Peyer's patch (tissue), 4 donors: ENCODE data around the gene PAH. TPM values are rescaled to one million over a fixed set of nuclear protein-coding genes. Genes with fewer than 3 reads are reported as not detected.

ENCODE experiments used
- DNase-seq, 3 donors: peaks; one replicate each; pipeline ENCODE4 v3.0.0-alpha.2; 2017 to 2019
- H3K27ac ChIP-seq, 4 donors: fragments of 200-600 bp; sonication (generic); one replicate each; pipeline ENCODE4 v1.5.1; 2016 to 2019
- H3K27me3 ChIP-seq, 2 donors: fragments of 200-600 bp; sonication (generic); one replicate each; pipeline ENCODE4 v1.5.1; 2019
- H3K36me3 ChIP-seq, 3 donors: fragments of 200-600 bp; sonication (generic); one replicate each; pipeline ENCODE4 v1.5.1; 2016 to 2019
- H3K4me1 ChIP-seq, 4 donors: fragments of 200-600 bp; sonication (generic); one replicate each; pipeline ENCODE4 v1.5.1; 2016 to 2019
- H3K4me3 ChIP-seq, 4 donors: fragments of 200-600 bp; sonication (generic); 1 replicate in 3 of 4; 2 replicates in 1 of 4; pipeline ENCODE4 v1.5.1; 2016 to 2019; ENCODE audit warnings: mild to moderate bottlenecking in 1 of 4
- H3K9me3 ChIP-seq, 4 donors: fragments of 200-600 bp; sonication (generic); one replicate each; pipeline ENCODE4 v1.5.1; 2016 to 2019; ENCODE audit warnings: mild to moderate bottlenecking in 1 of 4
- POLR2A ChIP-seq, 2 donors: fragments of 450-650 bp; IDR thresholded peaks; one replicate each; pipeline ENCODE4 v1.5.1; 2017; ENCODE audit warnings: antibody characterized with exemption in 2 of 2, mild to moderate bottlenecking in 2 of 2, moderate library complexity in 2 of 2
- total RNA-seq, 4 donors: library from RNA; depleted of rRNA; stranded (reverse); fragments of >200 nt; gene quantifications; one replicate each; pipeline ENCODE4 v1.1.0, GENCODE V29; 2016
- TF ChIP-seq, protein P1 (sequence below), 6 experiments: fragments of 450-650 bp in 4 of 6; fragments of 200-600 bp in 2 of 6; sonication (generic) in 1 of 6; IDR thresholded peaks; one replicate each; pipeline ENCODE4 v1.5.1; 2017 to 2019; ENCODE audit warnings: antibody characterized with exemption in 6 of 6, mild to moderate bottlenecking in 3 of 6, moderate library complexity in 1 of 6

PAH gene
- total RNA-seq, 4 donors from 2014 or later, result not detected

- TF ChIP-seq, protein P1, sequence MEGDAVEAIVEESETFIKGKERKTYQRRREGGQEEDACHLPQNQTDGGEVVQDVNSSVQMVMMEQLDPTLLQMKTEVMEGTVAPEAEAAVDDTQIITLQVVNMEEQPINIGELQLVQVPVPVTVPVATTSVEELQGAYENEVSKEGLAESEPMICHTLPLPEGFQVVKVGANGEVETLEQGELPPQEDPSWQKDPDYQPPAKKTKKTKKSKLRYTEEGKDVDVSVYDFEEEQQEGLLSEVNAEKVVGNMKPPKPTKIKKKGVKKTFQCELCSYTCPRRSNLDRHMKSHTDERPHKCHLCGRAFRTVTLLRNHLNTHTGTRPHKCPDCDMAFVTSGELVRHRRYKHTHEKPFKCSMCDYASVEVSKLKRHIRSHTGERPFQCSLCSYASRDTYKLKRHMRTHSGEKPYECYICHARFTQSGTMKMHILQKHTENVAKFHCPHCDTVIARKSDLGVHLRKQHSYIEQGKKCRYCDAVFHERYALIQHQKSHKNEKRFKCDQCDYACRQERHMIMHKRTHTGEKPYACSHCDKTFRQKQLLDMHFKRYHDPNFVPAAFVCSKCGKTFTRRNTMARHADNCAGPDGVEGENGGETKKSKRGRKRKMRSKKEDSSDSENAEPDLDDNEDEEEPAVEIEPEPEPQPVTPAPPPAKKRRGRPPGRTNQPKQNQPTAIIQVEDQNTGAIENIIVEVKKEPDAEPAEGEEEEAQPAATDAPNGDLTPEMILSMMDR (IDR thresholded peaks at IDR 0.05), result no peak
- TF ChIP-seq POLR2A (IDR thresholded peaks at IDR 0.05), result no peak
- no peaks in the 10 kb centered on the region for H3K9me3 ChIP-seq
- DNase-seq, result no peak
- no peak overlapping the region for H3K4me3 ChIP-seq
- H3K36me3 ChIP-seq, result no peaks in the 10 kb centered on the region
- no peaks in the 10 kb centered on the region for H3K27me3 ChIP-seq
- H3K27ac ChIP-seq, result no peak overlapping the region
- H3K4me1 ChIP-seq, result no peaks in the 10 kb centered on the region
Observed at GRCh38 chr12:102862486-102862885, 54.6 kb downstream of the PAH start.

DNA sequence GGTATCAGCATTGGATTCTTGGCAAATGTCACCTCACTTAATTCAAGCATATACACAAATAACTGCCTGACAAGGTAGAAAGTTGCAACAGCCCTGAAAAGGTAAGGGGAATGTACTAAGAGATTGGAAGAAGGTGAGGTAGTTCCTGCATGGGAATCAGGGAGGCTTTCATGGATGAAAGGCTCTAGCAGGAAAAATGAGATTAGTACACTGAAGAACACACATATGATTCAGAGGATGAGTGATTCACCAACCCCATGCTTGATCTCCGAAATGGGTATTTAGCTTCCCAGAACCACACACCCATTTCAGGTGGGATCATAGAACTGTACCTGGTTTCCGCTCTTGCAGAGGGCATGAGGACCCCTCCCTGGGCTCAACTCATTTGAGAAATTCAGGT lies 65.8 kb downstream of the PAH start:
- no peaks in the 10 kb centered on the region for H3K9me3 ChIP-seq
- H3K27me3 ChIP-seq, result no peaks in the 10 kb centered on the region
- no peak overlapping the region for H3K27ac ChIP-seq
- no peaks in the 10 kb centered on the region for H3K36me3 ChIP-seq
- DNase-seq, result no peak
- no peak overlapping the region for H3K4me3 ChIP-seq
- TF ChIP-seq, protein P1 (IDR thresholded peaks at IDR 0.05), result no peak
- no peak for TF ChIP-seq POLR2A (IDR thresholded peaks at IDR 0.05)
- H3K4me1 ChIP-seq, result no peaks in the 10 kb centered on the region

DNA sequence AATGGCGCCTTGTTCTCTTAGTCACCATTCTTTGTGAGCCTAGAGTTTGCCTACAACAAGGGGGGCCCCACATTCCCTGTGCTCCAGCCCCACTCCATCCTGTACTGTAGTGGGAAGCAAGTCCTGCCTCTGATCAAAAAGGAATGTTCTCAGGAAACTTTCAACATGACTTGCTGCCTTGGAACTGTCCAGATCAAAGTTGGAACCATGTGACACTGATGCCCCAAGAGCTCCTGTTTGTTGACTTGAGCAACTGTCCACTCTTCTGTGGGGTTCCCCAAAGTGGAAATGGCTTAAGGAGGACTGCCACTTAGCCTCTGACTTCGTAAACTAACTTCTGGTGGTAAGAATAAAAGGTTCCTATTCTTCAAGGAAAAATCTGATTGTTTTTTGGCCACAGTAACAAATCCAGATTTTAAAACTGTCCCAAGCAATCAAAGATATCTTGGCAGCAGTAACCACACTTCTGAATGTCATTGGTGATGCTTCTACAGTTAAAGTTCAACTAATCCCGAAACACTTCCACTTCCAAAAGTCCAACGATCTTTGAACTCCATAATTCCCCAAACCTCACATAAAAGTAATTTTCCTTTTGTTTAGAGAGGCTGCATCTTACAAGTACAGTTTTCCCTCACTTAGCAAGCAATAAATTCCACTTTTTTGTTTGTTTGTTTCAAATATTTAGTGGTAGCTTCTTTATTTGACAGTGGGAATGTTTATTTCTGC lies 67.2 kb downstream of the PAH start:
- Histone ChIP-seq H3K36me3 (no peaks in the 10 kb centered on the region), H3K9me3 (no peaks in the 10 kb centered on the region), H3K4me1 (no peaks in the 10 kb centered on the region), H3K27me3 (no peaks in the 10 kb centered on the region), H3K27ac (no peak overlapping the region), H3K4me3 (no peak overlapping the region)
- no peak for DNase-seq
- TF ChIP-seq, protein P1 (IDR thresholded peaks at IDR 0.05), result no peak
- TF ChIP-seq POLR2A (IDR thresholded peaks at IDR 0.05), result no peak

- Histone ChIP-seq H3K9me3 (no peaks in the 10 kb centered on the region), H3K36me3 (no peaks in the 10 kb centered on the region), H3K27ac (no peak overlapping the region), H3K4me1 (no peaks in the 10 kb centered on the region), H3K27me3 (no peaks in the 10 kb centered on the region), H3K4me3 (no peak overlapping the region)
- DNase-seq, result no peak
- TF ChIP-seq POLR2A (IDR thresholded peaks at IDR 0.05), result no peak
- TF ChIP-seq, protein P1 (IDR thresholded peaks at IDR 0.05), result no peak
Observed at GRCh38 chr12:102848832-102849231, 68.2 kb downstream of the PAH start.

DNA sequence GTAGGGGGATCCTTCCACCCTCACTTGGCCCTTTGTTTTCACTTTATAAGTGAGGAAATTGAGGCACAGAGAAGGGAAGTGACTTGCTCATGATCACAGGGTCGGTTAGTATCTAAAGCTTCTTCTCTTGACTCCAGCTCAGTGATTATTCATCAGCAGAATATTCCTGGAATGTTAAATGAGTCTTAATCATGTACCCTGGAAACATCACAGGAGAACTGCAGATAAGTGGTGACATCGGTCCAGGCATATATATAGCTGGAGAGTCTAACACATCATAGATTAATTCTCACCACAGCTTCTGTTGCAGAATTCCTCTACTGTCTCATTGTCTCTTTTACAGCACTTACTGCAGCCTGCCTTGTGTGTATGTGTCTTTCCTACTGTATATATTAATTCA lies 69.9 kb downstream of the PAH start:
- TF ChIP-seq, protein P1 (IDR thresholded peaks at IDR 0.05), result no peak
- no peak for TF ChIP-seq POLR2A (IDR thresholded peaks at IDR 0.05)
- H3K4me3 ChIP-seq, result no peak overlapping the region
- DNase-seq, result no peak

More for the DNA sequence above, 69.9 kb downstream of the PAH start:
- Histone ChIP-seq H3K4me1 (no peaks in the 10 kb centered on the region), H3K36me3 (no peaks in the 10 kb centered on the region), H3K27me3 (no peaks in the 10 kb centered on the region), H3K9me3 (no peaks in the 10 kb centered on the region), H3K27ac (no peak overlapping the region)
